Measurements from ENCODE around the gene PARVG.
"Not testable (repeated sequence)": the region's sequence is repeated elsewhere in the genome, so short reads cannot be mapped to it uniquely, and the experiment has no call there.

PARVG gene

GRCh38 chr22:44214764-44215163 lies 34.0 kb downstream of the PARVG start:
- no peak for DNase-seq

- DNase-seq = no peak
These were observed 34.6 kb downstream of the PARVG start for GRCh38 chr22:44215287-44215686.

GRCh38 chr22:44217346-44217745 lies 36.6 kb downstream of the PARVG start:
- no peak for DNase-seq

- no peak for DNase-seq
These were observed 37.3 kb downstream of the PARVG start for GRCh38 chr22:44218071-44218470.

GRCh38 chr22:44219101-44219870 lies 38.6 kb downstream of the PARVG start:
- no peak for DNase-seq

- DNase-seq = no peak
These were observed 40.3 kb downstream of the PARVG start for GRCh38 chr22:44220727-44221680.

GRCh38 chr22:44221710-44222475 lies 41.2 kb downstream of the PARVG start:
- DNase-seq = no peak

- no peak for DNase-seq
These were observed 43.4 kb downstream of the PARVG start for GRCh38 chr22:44224166-44224565.

GRCh38 chr22:44225091-44225689 lies 44.5 kb downstream of the PARVG start:
- no peak for DNase-seq

- no peak for DNase-seq
These were observed 45.1 kb downstream of the PARVG start for GRCh38 chr22:44225812-44226211.

GRCh38 chr22:44229331-44229730 lies 48.6 kb downstream of the PARVG start:
- no peak for DNase-seq

- no peak for DNase-seq
These were observed 49.1 kb downstream of the PARVG start for GRCh38 chr22:44229809-44230208.

- DNase-seq = no peak
These were observed 50.5 kb downstream of the PARVG start for GRCh38 chr22:44231233-44231632.

GRCh38 chr22:44234372-44234771 lies 53.6 kb downstream of the PARVG start:
- not testable (repeated sequence) for DNase-seq

- no peak for DNase-seq
These were observed 56.6 kb downstream of the PARVG start for GRCh38 chr22:44237290-44237689.

- not testable (repeated sequence) for DNase-seq
These were observed 60.4 kb downstream of the PARVG start for GRCh38 chr22:44241121-44241520.

- no peak for DNase-seq
These were observed 62.4 kb downstream of the PARVG start for GRCh38 chr22:44242946-44243724.

- no peak for DNase-seq
These were observed 63.0 kb downstream of the PARVG start for GRCh38 chr22:44243761-44244160.

GRCh38 chr22:44244265-44244822 lies 63.6 kb downstream of the PARVG start:
- DNase-seq = no peak

- DNase-seq = no peak
These were observed 64.7 kb downstream of the PARVG start for GRCh38 chr22:44245438-44245837.

- DNase-seq = no peak
These were observed 65.1 kb downstream of the PARVG start for GRCh38 chr22:44245867-44246266.

Data from NCI-H187 (cell line).